Tongue (tissue), 1 donor: ENCODE measurements around the gene COX6A2. TPM values are rescaled to one million over a fixed set of nuclear protein-coding genes. Genes with fewer than 3 reads are reported as not detected.

ENCODE experiments used
- total RNA-seq: library from RNA; depleted of rRNA; stranded (reverse); fragments of >200 nt; gene quantifications from one replicate; pipeline ENCODE4 v1.2.3, GENCODE V29; 2014

COX6A2 gene
- total RNA-seq, 1 donor from 2014 or later = 63.5 TPM

Other genes starting within 250 kb of the COX6A2 start
- gene FUS, start 248.2 kb downstream of the COX6A2 start, total RNA-seq = 82.2 TPM
- 15.2 TPM for gene PYCARD, start 225.6 kb downstream of the COX6A2 start, total RNA-seq
- gene TRIM72, start 214.2 kb downstream of the COX6A2 start, total RNA-seq = 117 TPM
- gene PYDC1, start 211.2 kb downstream of the COX6A2 start, total RNA-seq = not detected
- gene ITGAM, start 168.4 kb downstream of the COX6A2 start, total RNA-seq = 4.1 TPM
- 2.7 TPM for gene ITGAX, start 73.2 kb downstream of the COX6A2 start, total RNA-seq
- not detected for gene ITGAD, start 35.0 kb downstream of the COX6A2 start, total RNA-seq
- 3.2 TPM for gene ZNF843, start 14.4 kb upstream of the COX6A2 start, total RNA-seq
- 7.2 TPM for gene ARMC5, start 31.1 kb upstream of the COX6A2 start, total RNA-seq
- 57.7 TPM for gene TGFB1I1, start 43.8 kb upstream of the COX6A2 start, total RNA-seq
- gene SLC5A2, start 54.8 kb upstream of the COX6A2 start, total RNA-seq = not detected
- gene RUSF1, start 80.0 kb upstream of the COX6A2 start, total RNA-seq = 58.9 TPM
- gene AHSP, start 99.5 kb upstream of the COX6A2 start, total RNA-seq = 4.2 TPM